Kidney glomerular epithelial cell (primary cell): ENCODE results near the gene SLC12A7.

ENCODE experiments used
- DNase-seq: peaks from one replicate; lab custom pipeline; 2025; lab: John Stamatoyannopoulos, UW

The SLC12A7 gene

DNA sequence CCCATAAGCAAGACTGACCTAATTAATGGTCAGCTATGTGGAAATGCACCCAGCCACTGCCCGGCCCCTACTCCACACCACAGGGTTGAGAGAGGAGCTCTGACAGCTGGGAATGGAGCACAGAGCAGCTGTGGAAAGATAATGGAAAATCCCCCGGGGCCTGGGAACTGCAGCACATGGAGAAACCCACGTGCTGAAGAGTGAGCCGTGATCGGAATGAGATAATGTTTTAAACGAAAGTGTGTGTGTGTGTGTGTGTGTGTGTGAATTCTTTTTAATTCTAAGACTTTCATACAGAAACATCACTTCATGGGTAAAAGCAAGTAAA is 13.1 kb upstream of the SLC12A7 start:
- DNase-seq = no peak

- no peak for DNase-seq
Measured at GRCh38 chr5:1124205-1125029, 12.6 kb upstream of the SLC12A7 start.

DNA sequence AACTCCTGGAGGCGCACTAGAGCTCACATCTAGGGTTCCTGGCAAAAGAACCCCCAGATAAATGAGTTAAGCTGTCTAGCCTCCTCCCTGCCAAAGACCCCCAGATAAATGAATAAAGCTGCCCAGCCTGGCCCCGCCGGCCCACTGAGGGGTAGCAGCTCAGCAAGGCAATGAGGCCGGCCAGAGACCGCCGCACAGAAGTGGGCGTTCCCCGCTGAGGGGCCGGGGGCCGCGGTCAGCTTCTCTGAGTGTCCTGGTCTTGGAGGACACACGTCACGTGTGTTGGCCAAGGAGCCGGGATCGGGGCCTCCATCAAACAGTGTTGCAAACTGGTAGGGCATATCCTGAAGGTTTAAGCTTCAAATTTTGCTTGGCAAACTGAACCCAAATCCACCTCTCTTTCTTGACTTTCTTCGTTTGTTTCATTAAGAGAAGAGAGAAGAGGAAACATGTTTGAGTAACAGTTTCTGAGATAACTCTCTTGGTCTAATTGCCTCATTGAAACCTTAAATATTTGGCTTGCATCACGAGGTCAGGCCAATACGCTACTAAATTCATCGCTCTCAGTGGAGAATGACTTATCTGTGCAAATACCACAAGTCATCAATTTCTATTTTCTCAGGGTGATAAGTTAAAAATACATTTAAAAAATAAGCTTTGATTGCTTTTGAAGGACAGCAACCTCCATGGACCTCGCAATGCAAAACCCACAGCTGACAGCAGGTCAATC is 11.7 kb upstream of the SLC12A7 start:
- no peak for DNase-seq

DNA sequence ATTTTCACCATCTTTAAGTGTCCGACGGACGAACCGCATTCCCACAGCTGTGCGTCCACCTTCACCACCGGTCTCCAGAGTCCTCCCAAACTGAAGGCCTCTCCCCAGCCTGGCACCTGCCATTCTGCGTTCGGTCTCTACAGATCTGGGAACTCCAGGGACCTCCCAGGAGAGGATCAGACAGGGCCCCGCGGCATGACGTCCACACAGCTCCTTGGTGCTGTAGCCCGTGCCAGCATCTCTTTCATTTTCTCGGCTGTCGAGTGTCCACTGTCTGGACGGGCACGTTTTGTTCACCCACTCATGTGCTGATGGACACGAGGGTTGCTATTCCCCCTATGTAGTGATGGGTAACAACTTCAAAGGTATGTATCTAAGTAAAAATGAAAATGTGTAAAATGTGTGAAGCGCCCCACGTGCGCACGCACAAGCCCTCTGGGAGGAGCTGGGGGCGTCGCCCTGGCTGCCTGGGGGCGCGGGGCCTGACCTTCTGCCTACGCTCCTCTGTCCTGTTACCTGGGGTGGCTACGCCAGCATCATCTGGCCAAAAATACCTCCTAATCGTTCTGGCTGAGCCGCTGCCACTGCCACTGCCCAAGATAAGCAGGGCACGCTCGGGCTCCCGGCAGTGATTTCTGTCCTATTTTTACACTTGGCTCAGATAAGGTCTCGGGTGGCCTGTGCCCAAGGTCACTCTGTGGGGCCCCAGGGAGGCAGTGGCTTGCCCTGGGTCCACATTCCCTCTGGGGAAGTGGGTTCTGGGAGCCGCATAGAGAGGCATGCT is 10.8 kb upstream of the SLC12A7 start:
- no peak for DNase-seq

- DNase-seq = no peak
Measured at GRCh38 chr5:1121891-1122290, 10.0 kb upstream of the SLC12A7 start.

DNA sequence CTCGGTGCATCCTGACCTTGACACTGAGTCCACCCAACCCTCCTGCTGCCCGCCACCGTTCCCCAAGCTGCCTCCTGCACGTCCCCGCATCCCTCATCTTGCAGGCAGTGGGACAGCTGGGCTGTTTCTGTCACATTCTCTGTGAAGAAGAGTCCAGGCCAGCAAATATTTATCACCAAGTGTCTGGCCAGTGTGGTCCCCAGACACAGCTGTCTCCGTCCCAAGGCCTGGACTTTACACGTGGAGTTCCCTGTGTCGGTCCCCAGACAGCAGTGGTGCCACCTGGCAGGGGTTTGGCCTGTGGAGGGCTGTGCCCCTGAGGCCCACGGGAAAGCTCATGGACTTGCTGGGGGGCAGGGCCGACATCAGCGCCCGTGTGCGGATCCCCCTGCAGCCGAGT is 9.2 kb upstream of the SLC12A7 start:
- no peak for DNase-seq

- no peak for DNase-seq
Measured at GRCh38 chr5:1120236-1120999, 8.6 kb upstream of the SLC12A7 start.

GRCh38 chr5:1119312-1119831 is 7.5 kb upstream of the SLC12A7 start:
- DNase-seq = no peak

DNA sequence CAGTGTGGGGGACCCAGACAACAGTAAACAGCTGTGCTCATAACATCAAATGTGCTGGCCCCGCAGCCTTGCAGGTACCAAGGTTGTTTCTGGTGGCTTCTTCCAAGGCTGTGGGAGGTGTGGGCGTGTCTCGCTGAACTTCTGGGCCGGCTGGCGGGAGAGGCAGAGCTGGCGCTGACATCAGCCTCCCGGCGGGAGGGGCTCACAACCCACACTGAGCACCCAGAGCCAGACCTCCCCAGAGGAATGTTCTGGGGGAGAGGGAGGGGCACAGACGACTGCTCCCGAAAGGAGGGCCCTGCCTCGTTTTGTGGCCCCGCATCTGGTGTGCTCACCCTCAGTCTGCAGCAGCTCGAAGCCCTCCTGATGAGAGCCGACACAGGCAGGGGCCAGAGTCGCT is 6.9 kb upstream of the SLC12A7 start:
- DNase-seq = peak; percentile 9

GRCh38 chr5:1118231-1118698 is 6.4 kb upstream of the SLC12A7 start:
- peak; percentile 66 for DNase-seq

GRCh38 chr5:1116977-1117376 is 5.1 kb upstream of the SLC12A7 start:
- no peak for DNase-seq

GRCh38 chr5:1116109-1116740 is 4.4 kb upstream of the SLC12A7 start:
- no peak for DNase-seq

DNA sequence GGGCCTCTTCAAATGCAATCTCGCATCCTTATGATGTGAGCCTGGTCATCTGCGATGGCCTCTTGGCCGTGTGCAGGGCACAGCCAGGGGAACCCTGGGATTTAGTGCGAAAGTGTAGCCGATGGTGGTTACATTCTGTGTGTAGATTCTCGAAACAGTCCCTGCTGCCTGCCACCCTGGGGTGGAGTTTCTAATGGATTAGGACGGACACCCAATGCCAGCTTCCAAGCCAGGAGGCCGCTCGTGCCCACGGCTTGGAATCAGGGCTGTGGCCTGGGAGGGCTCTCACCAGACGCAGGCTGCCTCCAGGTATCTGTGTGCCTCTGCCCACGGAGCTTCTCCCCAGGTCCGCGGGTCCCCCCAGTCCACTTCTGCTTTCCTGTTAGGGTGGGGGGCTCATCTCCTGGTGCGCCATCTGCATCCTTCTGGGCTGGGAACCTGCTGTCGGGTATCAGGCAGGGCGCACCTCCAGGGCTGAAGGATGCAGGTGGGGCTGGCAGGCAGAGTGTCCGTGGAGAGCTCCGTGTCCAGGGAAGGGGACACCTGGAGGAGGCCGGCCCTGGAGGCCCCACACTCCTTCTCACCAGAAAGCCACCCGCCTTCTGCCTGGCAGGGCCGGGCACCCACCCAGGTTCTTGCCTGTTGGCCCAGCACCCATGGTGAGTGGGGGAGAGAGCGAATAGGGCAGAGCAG is 3.4 kb upstream of the SLC12A7 start:
- no peak for DNase-seq

GRCh38 chr5:1113805-1114586 is 2.1 kb upstream of the SLC12A7 start:
- DNase-seq = no peak

- no peak for DNase-seq
Measured at GRCh38 chr5:1113332-1113690, 1.4 kb upstream of the SLC12A7 start.

- DNase-seq = no peak
Measured at GRCh38 chr5:1112596-1113331, 901 bp upstream of the SLC12A7 start.

- DNase-seq = no peak
Measured at GRCh38 chr5:1111241-1111726, 579 bp downstream of the SLC12A7 start.

DNA sequence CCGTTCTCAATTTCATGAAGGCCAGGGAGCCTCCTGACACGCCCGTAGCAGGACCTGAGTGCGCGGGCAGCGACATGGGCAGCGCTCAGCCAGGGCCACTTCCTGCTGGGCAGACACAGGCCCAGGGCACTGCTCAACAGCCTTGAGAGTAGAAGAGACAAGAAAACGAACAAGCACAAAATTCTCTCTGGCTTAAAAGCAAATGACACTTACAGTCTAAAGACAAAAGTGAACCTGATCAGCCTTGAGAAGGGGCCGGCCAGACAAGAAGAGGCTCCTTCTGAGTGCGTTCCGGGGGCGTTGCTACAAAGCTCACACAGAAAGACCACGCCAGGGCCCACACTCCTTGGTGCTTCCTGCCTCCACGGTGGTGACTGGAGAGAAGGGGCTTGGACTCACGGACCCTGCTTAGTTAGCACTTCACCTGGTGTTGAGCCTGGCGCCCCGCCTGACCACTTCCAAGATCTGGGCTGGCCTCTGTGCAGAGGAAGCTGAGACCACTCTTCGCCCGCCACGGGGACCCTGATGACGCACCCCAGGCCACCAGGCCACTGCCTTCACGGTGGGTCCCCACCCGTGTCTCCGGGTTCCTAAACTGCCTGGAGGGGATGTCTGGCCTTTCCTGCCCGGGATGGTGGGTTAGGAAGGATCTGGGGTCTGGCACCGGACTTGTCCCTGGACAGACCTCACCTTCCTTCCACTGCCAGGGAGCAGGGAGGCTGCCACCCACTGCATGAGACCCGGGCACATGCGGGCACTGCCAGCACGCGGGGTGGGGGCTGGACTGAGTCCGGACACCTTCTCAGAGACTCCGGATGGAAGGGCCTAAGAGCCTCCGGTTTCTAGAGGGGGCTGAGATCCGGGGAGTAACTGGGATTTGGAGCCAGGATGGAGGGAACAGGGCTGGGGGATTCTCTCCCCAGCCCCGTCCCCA is 1.3 kb downstream of the SLC12A7 start:
- no peak for DNase-seq
